ENCODE results near the gene PCDHB5. TPM values are rescaled to one million over a fixed set of nuclear protein-coding genes. Genes with fewer than 3 reads are reported as not detected.
A peak's percentile ranks its signal among the peaks of the same experiment; 100 is the strongest.
"Not testable (repeated sequence)": the region's sequence is repeated elsewhere in the genome, so short reads cannot be mapped to it uniquely, and the experiment has no call there.

PCDHB5 gene
- total RNA-seq, 1 donor from 2014 or later: 11.4 TPM

- Mint-ChIP-seq H3K9me3 (ENCODE audit: low read depth) (peaks cover 48% of the 10 kb centered on the region), H3K36me3 (ENCODE audit: low read depth) (peaks cover 50% of the 10 kb centered on the region), H3K27ac (ENCODE audit: unreplicated experiment) (no peak overlapping the region), H3K4me3 (ENCODE audit: unreplicated experiment) (no peak overlapping the region), H3K4me1 (ENCODE audit: low read depth) (no peaks in the 10 kb centered on the region), H3K27me3 (ENCODE audit: low read depth) (no peaks in the 10 kb centered on the region)
- DNase-seq (ENCODE audit: low spot score): no peak
- TF ChIP-seq CTCF (IDR thresholded peaks at IDR 0.05): no peak
These were observed 33.9 kb upstream of the PCDHB5 start for GRCh38 chr5:141101059-141101458.

GRCh38 chr5:141102070-141102469 is 32.9 kb upstream of the PCDHB5 start:
- Mint-ChIP-seq H3K36me3 (ENCODE audit: low read depth) (peaks cover 50% of the 10 kb centered on the region), H3K9me3 (ENCODE audit: low read depth) (peaks cover 54% of the 10 kb centered on the region)
- not testable (repeated sequence) for H3K27ac Mint-ChIP-seq (ENCODE audit: unreplicated experiment); DNase-seq (ENCODE audit: low spot score); H3K4me1 Mint-ChIP-seq (ENCODE audit: low read depth); H3K27me3 Mint-ChIP-seq (ENCODE audit: low read depth); H3K4me3 Mint-ChIP-seq (ENCODE audit: unreplicated experiment)

GRCh38 chr5:141102471-141102870 is 32.5 kb upstream of the PCDHB5 start:
- not testable (repeated sequence) for H3K27me3 Mint-ChIP-seq (ENCODE audit: low read depth); H3K4me3 Mint-ChIP-seq (ENCODE audit: unreplicated experiment); DNase-seq (ENCODE audit: low spot score); H3K27ac Mint-ChIP-seq (ENCODE audit: unreplicated experiment); H3K4me1 Mint-ChIP-seq (ENCODE audit: low read depth)
- peaks cover 50% of the 10 kb centered on the region for H3K36me3 Mint-ChIP-seq (ENCODE audit: low read depth)
- H3K9me3 Mint-ChIP-seq (ENCODE audit: low read depth): peaks cover 54% of the 10 kb centered on the region

- H3K9me3 Mint-ChIP-seq (ENCODE audit: low read depth): peaks cover 62% of the 10 kb centered on the region
- TF ChIP-seq CTCF (IDR thresholded peaks at IDR 0.05): no peak
- H3K36me3 Mint-ChIP-seq (ENCODE audit: low read depth): peaks cover 48% of the 10 kb centered on the region
- no peak overlapping the region for H3K4me3 Mint-ChIP-seq (ENCODE audit: unreplicated experiment)
- no peaks in the 10 kb centered on the region for H3K27me3 Mint-ChIP-seq (ENCODE audit: low read depth)
- DNase-seq (ENCODE audit: low spot score): no peak
- no peak overlapping the region for H3K27ac Mint-ChIP-seq (ENCODE audit: unreplicated experiment)
- H3K4me1 Mint-ChIP-seq (ENCODE audit: low read depth): no peaks in the 10 kb centered on the region
These were observed 29.7 kb upstream of the PCDHB5 start for GRCh38 chr5:141105350-141105749.

GRCh38 chr5:141119250-141119649 is 15.8 kb upstream of the PCDHB5 start:
- no peak for DNase-seq (ENCODE audit: low spot score)
- Mint-ChIP-seq H3K27me3 (ENCODE audit: low read depth) (no peaks in the 10 kb centered on the region), H3K9me3 (ENCODE audit: low read depth) (peaks cover 54% of the 10 kb centered on the region), H3K27ac (ENCODE audit: unreplicated experiment) (no peak overlapping the region), H3K4me3 (ENCODE audit: unreplicated experiment) (no peak overlapping the region), H3K36me3 (ENCODE audit: low read depth) (peaks cover 44% of the 10 kb centered on the region), H3K4me1 (ENCODE audit: low read depth) (no peaks in the 10 kb centered on the region)
- TF ChIP-seq CTCF (IDR thresholded peaks at IDR 0.05): no peak

- Mint-ChIP-seq H3K4me3 (ENCODE audit: unreplicated experiment) (no peak within 1 kb of the TSS), H3K36me3 (ENCODE audit: low read depth) (peaks cover 28% of the 10 kb centered on the region), H3K9me3 (ENCODE audit: low read depth) (peaks cover 38% of the 10 kb centered on the region), H3K27me3 (ENCODE audit: low read depth) (no peaks in the 10 kb centered on the region), H3K27ac (ENCODE audit: unreplicated experiment) (no peak within 1 kb of the TSS), H3K4me1 (ENCODE audit: low read depth) (no peaks in the 10 kb centered on the region)
- DNase-seq (ENCODE audit: low spot score): no peak
- peak; percentile 21 for TF ChIP-seq CTCF (IDR thresholded peaks at IDR 0.05)
These were observed 13.4 kb upstream of the PCDHB5 start, which contains the start of gene PCDHB4 for GRCh38 chr5:141121563-141121962. TSS of gene PCDHB4 (plus strand) at chr5:141121818. CDS start at chr5:141121999, 181 bp downstream.

Measured in chondrocyte (in vitro differentiated cells).